ENCODE results near the gene TCEAL7.

DNA sequence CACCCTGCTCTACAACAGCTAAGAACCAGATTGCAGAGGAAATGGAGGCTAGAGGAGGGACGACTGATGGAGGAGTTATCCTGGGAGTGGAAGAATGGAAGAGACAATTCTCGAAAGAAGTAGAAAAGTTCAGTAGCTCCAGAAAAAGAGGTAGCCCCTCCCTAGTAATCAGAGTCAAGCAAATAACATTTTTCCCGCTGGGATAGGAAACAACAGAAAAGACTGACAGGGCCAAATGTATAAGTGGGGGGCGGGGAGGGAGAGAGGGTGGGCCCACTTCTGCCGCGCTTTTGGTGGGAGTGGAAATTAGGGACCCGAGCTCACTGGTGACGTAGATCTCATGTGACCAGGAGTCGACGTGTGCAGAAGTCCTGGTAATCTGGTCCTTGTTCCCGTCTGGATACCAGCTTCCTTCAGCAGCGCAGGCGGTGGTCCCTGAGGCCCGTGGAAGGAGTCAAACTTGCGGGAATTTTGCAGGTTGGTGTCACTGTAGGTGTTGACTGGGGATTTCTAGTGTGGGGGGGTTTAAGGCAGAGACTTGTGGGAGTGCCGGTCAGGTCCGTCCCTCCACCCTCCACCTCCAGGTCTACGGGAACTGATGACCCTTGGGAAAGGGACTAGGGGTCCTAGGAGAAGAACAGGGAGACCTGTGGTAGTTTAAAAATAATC is 26.2 kb downstream of the TCEAL7 start, which contains the start of gene TCEAL9:
- TF ChIP-seq, protein P1, sequence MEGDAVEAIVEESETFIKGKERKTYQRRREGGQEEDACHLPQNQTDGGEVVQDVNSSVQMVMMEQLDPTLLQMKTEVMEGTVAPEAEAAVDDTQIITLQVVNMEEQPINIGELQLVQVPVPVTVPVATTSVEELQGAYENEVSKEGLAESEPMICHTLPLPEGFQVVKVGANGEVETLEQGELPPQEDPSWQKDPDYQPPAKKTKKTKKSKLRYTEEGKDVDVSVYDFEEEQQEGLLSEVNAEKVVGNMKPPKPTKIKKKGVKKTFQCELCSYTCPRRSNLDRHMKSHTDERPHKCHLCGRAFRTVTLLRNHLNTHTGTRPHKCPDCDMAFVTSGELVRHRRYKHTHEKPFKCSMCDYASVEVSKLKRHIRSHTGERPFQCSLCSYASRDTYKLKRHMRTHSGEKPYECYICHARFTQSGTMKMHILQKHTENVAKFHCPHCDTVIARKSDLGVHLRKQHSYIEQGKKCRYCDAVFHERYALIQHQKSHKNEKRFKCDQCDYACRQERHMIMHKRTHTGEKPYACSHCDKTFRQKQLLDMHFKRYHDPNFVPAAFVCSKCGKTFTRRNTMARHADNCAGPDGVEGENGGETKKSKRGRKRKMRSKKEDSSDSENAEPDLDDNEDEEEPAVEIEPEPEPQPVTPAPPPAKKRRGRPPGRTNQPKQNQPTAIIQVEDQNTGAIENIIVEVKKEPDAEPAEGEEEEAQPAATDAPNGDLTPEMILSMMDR (IDR thresholded peaks at IDR 0.05), result no peak
- peak; percentile 48 to 91 (median 86) for TF ChIP-seq POLR2A (IDR thresholded peaks at IDR 0.05)
